GM18873 (cell line): ENCODE measurements around the gene ZNF212.
"Not testable (repeated sequence)": the region's sequence is repeated elsewhere in the genome, so short reads cannot be mapped to it uniquely, and the experiment has no call there.

Experiments used
- ATAC-seq: cut with Tn5 transposase; IDR thresholded peaks from one replicate; pipeline ENCODE4 v1.9.1; 2021; ENCODE audit warnings: mild to moderate bottlenecking, moderate library complexity, moderate number of reproducible peaks; ENCODE audit not compliant: unreplicated experiment, low FRiP score

The ZNF212 gene

DNA sequence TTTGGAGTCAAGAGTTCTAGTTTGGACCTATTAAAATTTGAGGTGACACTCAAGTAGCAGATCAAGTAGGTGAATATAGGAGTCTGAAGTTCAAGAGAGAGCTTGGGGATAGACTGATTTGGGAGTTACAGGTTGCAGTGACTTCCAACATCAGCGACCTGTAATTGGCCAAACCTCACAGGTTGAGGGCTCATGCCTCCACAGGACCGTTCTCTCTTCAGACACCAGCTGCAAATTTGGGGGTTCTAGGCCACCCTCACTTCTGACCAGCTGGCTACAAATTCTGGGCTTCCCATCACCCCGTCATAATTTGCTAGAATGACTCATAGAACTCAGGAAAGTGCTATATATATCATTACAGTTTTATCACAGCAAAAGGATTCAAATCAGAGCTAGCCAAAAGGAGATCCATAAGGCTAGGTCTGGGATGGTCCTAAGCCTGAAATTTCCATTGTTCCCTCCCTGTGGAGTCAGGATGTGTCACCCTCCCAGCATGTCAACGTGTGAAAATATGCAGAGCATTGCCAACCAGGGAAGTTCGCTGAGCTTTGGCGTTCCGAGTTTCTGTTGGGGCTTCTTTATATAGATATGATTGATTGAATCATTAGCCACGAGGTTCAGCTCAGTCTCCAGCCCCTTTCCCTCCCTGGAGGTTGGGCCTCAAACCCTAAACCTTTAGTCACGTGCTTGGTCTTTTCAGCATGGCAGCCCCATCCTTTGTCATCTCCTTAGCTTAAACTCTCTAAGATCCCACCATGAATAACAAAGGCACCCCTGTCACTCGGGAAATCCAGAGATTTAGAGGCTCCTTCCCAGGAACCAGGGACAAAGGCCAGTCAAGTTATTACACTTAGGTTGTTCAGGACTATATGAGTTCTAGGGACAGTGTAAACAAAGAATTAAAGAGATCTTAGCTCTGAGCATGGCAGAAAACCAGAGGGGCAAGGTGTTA is 20.7 kb upstream of the ZNF212 start:
- no peak for ATAC-seq

DNA sequence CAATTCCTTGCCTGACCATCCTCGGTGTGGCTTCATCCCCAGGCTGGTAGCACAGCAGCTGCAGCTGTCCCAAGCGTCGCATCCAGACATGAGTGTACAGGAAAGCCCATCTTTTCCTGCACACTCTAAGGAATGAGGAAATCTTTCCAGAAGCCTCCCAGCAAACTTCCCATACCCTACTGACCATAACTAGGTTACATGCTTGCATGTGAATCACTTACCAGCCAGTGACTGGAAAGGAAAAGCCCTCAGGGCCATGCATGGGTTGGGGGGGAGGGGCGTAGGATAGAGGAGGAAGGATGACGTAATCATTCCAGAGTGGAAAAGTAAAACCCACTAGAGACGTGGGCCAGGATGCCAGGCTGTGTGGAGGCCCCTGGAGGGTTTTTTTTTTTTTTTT is 18.9 kb upstream of the ZNF212 start:
- no peak for ATAC-seq

DNA sequence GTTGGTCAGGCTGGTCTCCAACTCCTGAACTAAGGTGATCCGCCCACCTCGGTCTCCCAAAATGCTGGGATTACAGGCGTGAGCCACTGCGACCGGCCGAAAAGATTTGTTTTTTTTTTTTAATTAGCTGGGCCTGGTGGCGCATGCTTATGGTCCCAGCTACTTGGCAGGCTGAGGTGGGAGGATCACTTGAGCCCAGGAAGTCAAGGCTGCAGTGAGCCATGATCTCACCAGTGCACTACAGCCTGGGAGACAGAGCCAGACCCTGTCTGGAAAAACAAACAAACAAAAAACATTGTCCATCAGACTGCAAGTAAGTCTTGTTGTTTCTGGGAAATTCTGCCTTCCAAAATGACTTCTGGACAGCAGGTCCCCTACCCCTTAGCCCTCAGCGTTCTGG is 16.3 kb upstream of the ZNF212 start:
- ATAC-seq, result no peak

DNA sequence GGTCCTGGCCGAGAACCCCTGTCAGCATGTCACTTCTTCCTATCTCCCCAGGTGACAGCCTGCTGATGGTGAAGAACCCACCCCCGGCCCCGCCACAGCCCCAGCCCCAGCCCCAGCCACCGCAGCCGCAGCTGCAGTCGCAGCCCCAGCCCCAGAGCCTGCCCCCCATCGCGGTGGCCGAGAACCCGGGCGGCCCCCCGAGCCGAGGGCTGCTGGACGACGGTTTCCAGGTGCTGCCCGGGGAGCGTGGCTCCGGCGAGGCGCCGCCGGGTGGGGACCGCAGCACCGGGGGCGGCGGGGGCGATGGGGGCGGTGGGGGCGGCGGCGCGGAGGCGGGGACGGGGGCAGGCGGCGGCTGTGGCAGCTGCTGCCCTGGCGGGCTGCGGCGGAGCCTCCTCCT is 15.7 kb upstream of the ZNF212 start:
- ATAC-seq, result no peak

DNA sequence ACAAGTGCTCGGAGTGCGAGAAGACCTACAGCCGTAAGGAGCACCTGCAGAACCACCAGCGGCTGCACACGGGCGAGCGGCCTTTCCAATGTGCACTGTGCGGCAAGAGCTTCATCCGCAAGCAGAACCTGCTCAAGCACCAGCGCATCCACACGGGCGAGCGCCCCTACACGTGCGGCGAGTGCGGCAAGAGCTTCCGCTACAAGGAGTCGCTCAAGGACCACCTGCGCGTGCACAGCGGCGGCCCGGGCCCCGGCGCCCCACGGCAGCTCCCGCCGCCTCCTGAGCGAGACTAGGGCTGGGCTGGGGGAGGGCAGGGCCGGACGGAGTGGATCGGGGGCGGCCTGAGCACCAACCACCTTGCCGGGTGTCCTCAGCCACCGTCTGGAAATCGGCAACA is 15.1 kb upstream of the ZNF212 start:
- no peak for ATAC-seq

DNA sequence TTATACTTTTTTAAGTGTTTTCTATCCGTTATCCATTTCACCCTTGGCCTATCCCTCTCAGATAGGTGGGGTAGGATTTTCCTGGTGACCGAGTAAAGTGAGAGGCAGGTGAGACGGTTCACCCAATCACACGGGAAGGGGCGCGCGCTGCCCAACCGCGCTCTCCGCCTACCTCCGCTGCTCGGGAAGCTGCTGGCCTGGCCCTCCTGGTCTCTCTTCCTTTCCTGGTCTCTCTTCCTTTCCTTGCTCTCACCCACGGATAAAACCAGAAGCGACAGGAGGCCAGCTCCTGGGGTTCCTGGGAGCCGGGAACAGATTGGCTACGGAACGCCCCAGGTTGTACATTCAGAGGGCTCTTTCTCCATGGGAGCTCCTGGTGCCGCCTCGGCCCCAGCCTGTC is 14.3 kb upstream of the ZNF212 start:
- ATAC-seq, result no peak

DNA sequence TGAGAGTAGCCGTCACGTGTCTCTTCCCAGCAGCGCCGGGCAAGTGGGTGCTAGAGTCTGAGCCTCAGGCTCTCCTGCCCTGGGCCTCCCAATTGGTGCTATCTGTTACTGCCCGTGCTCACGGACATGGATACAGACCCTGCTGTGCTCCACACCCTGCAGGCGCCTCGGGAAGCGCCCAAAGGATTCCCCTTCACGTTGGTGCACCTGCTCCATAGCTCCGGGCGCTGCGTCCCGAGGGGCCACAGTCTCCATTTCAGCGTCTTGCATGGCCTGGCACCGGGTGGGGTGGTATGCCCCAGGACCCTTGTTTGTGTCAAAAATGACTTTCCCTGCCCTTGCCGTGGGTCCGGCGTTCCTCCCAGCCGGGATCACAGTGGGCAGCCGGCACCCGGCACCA is 13.8 kb upstream of the ZNF212 start:
- ATAC-seq, result no peak

DNA sequence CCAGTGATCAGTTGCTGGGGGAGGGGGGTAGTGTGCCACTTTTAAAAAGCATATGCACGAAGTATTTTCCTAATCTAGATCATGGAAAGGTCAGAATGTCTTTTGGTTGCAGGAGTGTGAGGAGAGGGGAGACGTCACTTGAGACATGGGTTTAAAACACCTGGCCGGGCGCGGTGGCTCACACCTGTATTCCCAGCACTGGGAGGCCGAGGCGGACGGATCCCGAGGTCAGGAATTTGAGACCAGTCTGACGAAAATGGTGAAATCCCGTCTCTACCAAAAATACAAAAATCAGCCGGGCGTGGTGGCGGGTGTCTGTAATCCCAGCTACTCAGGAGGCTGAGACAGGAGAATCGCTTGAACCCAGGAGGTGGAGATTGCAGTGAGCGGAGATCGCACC is 13.1 kb upstream of the ZNF212 start:
- not testable (repeated sequence) for ATAC-seq

DNA sequence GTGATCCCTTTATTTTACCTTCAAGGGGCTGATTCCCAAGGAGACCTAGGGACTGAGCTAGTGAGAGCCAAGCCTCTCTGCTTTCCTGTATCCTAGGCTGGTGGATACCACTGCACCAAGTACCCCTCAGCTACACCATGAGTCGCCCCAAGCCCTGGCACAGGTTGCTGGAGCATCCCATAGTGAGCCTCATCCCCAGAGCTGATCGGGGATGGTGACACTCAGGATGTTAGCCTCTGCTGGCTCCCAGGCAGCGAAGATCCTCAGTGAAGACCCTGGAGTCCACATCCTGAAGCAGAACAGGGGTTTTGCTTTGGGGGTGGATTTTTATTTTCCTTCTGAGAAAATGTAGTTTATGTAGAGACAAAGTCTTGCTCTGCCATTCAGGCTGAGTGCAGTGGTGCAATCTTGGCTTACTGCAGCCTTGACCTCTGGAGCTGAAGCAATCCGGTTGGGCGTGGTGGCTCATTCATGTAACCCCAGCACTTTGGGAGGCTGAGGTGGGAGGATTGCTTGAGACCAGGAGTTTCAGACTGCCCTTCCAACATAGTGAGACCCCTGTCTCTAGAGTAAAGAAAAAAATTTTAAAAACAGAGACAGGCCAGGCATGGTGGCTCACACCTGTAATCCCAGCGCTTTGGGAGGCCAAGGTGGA is 12.5 kb upstream of the ZNF212 start:
- ATAC-seq, result no peak

DNA sequence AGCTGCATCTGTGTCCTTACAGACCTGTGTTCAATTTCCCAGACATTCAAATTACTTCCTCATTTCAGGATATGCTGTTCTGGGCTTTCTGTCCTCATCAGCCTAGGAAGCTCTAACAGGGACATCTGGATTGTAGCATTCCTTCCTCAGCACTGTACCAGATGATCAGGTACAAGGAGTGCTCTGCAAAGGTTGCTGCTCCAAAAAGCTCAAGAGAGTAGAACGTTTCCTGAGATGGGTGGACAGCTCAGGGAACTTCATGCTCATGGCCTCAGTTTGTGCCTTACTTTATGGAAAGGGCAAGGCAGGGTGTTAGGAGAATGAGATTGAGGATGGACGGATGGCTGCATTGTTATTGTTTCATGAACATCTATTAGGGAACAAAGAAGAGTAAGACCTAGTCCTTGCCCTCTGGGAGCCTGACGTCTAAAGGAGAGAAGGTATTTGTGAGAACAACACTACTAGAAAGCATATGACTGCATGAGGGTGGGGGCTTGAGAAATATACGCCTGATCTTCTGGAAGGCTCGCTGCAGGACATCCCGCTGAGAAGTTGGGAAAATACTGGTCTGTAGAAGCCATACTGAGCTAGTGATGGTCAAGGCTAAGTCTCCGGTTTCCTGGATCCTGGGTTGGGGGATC is 10.5 kb upstream of the ZNF212 start:
- ATAC-seq, result no peak

DNA sequence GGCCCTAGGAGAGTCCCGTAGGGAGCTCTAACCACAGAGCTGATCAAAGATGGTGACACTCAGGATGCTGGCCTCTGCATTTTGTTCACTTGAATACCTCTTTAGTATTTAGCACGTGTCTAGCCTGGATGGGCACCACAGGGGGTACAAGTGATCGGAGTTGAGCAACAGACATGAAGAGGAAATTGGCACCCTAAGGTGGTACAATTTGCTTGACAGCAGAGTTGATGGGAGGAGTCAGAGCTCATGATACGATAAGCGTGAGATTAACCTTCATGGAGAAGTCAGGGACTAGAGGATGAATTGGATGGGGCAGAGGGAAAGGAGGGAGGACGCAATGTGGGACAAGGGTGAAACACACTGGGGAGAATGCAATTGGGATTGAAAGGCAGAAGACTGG is 9.9 kb upstream of the ZNF212 start:
- no peak for ATAC-seq

DNA sequence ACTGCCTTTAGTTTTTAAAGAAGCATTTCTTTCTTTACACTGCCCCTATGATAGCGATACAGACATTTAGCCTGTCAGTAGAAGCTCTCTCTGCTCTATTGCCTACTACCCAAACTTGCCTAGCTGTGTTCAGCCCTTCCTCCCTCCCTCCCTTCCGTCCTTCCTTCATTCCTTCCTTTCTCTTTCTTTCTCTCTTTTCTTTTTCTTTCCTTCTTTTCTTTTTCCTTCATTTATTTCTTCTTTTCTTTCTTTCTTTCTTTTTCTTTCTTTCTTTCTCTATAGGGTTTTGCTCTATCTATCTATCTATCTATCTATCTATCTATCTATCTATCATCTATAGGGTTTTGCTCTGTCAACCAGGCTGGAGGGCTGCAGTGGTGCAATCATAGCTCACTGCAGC is 7.1 kb upstream of the ZNF212 start:
- no peak for ATAC-seq

DNA sequence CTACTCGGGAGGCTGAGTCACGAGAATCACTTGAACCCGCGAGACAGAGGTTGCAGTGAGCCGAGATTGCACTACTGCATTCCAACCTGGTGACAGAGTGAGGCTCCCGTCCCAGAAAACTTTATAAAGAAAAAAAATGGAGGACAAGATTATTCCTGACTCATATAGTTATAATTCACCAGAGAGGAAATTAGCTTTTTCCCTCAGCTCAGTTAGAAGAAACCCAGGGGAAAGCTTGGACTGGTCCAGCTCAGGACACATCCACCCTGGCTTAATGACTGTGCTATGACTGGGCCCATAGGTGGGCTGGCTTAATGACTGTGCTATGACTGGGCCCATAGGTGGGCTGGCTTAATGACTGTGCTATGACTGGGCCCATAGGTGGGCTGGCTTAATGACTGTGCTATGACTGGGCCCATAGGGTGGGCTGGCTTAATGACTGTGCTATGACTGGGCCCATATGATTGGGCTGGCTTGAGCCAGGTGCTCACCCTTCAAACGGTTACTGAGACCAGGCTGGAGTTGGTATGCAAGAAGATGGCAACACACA is 5.7 kb upstream of the ZNF212 start:
- not testable (repeated sequence) for ATAC-seq

DNA sequence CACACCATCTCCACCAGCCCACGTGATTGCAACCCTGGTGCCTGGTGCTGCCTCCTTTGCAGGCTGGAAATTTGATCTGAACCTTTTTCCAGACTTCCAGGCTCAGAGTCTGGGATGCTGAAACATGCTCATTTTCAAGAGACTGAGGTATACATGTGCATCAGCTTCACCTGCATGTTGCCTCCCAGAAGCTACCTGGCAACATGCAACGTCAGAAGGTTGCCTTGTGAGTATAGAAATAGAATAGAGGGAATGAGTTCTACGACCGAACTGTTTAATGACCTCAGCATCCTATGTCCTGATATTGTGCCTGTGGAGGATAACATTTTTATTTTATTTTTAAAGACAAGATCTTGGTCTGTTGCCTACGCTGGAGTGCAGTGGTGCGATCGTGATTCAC is 1.9 kb upstream of the ZNF212 start:
- ATAC-seq, result no peak

DNA sequence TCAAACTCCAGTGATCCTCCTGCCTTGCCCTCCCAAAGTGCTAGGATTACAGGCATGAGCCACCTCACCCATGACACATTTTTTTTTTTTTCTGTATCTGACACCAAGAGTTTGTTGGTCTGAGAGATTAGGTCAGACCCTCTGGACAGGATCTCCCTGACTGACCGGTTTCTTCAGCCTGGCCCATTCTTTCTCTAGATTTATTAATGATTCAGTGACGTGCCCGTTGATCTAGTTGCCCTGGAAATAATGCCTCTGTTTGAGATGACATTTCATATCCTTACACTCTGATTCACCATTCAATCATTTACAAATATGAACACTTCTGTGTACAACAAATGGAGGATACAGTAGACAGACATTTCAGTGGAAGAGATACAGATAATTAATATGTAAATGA is 1.4 kb upstream of the ZNF212 start:
- ATAC-seq, result no peak

DNA sequence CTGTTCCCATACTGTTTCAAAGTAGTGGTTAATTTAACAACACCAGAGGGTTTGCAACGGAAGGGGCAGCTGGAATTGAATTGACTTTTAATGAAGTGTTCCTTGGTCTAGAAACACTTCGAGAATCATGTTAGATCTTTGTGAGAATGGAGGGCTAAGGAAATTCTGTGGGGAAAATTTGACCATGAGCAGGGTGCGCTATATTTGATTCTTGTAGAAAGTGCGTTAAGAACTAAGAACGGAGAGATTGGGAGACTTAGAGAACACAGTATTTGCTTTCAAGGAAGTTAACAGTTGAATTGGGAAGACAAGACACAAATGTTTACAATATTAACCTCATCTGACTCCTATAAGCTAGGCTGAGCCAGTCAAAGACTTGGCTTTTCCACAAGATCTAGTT is 1.2 kb downstream of the ZNF212 start:
- ATAC-seq, result no peak

DNA sequence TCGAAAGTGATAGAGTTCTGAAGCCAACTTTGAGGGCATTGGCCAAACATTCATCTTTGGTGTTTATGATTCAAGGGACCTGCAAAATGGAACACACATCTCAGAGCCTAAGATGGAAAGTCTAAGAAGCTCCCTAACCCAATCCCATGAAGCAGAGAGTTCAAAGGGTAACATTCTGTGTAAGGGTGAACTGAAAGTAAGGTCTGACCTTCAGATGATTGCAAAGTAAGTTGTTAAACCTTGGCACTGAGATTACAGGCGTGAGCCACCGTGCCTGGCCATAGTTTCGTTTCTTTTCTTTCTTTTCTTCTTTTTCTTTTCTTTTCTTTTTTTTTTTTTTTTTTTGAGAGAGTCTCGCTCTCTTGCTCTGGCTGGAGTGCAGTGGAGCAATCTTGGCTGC is 2.2 kb downstream of the ZNF212 start:
- no peak for ATAC-seq

DNA sequence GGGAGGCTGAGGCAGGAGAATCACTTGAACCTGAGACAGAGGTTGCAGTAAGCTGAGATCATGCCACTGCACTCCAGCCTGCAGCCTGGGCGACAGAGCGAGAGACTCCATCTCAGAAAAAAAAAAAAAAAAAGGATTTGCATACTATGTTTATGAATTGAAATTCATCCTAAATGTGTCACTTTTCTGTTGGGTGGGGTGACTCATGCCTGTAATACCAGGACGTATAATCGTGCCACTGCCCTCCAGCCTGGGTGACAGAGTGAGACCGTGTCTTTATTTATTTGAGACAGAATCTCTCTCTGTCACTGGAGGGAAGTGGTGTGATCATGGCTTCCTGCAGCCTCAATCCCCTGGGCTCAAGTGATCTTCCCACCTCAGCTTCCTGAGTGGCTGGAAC is 5.8 kb downstream of the ZNF212 start:
- peak; percentile 58 for ATAC-seq

DNA sequence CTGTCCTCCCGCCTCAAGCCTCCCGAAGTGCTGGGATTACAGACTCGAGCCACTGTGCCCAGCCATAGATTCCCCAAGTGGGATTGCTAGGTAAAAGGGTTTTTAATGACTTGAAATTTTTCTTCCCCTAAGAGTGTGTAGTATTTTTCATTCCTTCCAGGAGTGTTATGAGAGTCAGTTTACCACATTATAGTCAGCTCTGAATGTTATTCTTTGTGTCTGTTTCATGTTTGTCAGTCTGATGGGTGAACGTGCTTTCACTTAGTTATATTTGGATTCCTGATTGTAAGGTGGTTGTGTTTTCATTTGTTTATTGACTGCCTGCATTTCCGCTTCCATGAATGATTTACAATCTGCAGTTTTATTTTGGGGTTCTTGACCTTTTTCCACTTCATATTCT is 6.3 kb downstream of the ZNF212 start:
- peak; percentile 51 for ATAC-seq

DNA sequence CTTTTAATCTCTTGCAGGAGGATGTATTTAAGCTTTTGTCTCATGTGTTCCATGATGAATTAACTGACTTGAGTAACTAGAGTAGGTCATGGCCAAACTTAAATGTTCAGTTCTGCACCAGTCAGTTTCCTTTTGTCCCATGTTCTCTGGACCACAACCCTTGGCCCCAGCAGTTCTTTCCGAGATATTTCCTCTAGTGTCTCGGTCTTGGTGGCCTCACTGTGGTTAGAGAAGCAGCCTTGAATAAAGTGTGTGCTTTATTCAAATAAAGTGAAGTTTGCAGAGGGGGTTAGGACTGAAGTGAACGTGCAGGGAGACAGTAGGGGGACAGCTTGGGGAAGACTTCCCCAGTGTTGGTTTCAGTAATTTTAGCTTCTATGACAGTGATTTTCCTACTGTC is 9.3 kb downstream of the ZNF212 start:
- ATAC-seq, result no peak

DNA sequence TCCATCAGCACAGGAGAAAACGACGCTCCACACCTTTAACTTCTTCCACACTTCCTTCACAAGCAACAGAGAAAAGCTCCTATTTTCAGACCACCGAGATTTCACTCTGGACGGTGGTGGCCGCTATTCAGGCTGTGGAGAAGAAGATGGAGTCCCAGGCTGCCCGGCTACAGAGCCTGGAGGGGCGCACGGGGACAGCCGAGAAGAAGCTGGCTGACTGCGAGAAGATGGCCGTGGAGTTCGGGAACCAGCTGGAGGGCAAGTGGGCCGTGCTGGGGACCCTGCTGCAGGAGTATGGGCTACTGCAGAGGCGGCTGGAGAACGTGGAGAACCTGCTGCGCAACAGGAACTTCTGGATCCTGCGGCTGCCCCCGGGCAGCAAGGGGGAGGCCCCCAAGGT is 10.7 kb downstream of the ZNF212 start:
- not testable (repeated sequence) for ATAC-seq
